Measurements from ENCODE around the gene FREM2.

- TF ChIP-seq EZH2 (optimal IDR thresholded peaks at IDR 0.05; ENCODE audit: low read depth, low read length) (no peak), CTCF (IDR thresholded peaks at IDR 0.05; ENCODE audit: low read length) (no peak), EZH2phosphoT487 (IDR thresholded peaks at IDR 0.05; ENCODE audit: low read length) (no peak)
Measured at GRCh38 chr13:38707460-38707859, 20.6 kb downstream of the FREM2 start.

All from MM.1S (cell line).